Suprapubic skin (tissue), 4 donors: ENCODE data around the gene SLC6A20.

Source experiments
- CTCF ChIP-seq, 2 donors: fragments of 200-600 bp in 1 of 2; fragments of 450-650 bp in 1 of 2; sonication (generic) in 1 of 2; IDR thresholded peaks; one replicate each; pipeline ENCODE4 v1.5.1; 2016 to 2019; ENCODE audit warnings: antibody characterized with exemption in 2 of 2, mild to moderate bottlenecking in 1 of 2, moderate library complexity in 1 of 2
- EP300 ChIP-seq: sonication (generic); formaldehyde crosslinking; IDR thresholded peaks from one replicate; pipeline ENCODE4 v1.6.1; 2017; ENCODE audit warnings: antibody characterized with exemption
- POLR2A ChIP-seq, 2 donors: fragments of 450-650 bp; IDR thresholded peaks; one replicate each; pipeline ENCODE4 v1.6.1; 2017; ENCODE audit warnings: antibody characterized with exemption in 2 of 2, mild to moderate bottlenecking in 2 of 2, moderate library complexity in 2 of 2
- POLR2AphosphoS5 ChIP-seq, 3 donors: sonication (generic); formaldehyde crosslinking; IDR thresholded peaks; one replicate each; pipeline ENCODE4 v1.6.1; 2017; ENCODE audit warnings: antibody characterized with exemption in 3 of 3

DNA sequence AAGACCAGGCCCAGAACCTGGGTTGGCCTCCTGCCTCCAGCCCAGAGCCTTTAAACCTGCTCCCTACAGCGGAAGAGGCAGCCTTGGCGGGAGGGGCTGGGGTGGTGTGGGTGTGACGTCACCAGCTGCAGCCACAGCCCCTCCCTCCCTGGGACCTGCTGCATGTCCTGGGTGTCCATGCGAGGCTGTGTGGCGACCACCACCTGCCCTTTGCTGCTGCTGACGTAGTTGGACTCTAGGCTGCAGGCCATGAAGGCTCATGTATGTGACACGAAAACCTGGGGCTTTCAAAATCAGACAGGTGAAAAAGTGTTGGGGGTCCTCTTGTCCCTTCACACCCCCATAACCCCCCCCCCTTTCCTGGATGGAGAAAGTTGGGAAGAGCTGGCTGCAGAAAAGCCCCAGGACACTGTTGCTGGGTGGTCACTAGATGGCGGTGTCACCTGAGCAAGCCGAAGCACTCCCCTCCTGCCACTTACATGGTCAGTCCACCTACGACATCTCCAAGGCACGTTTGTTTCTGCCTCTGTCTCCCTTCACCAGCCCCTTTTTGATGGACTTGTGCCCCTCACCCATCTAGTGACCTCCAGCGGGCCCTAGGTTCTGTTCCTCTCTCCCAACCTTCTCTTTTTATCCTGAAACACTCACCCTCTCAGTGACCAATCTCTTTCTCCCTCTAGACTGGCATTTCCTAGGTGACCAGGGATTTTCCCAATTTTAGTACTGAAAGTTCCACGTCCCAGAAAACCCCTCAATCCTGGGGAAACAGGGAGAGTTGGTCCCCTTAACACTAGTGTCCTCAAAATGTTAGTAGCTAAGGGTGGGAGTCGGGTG is 35.2 kb downstream of the SLC6A20 start:
- TF ChIP-seq CTCF (IDR thresholded peaks at IDR 0.05), result peak; percentile 32 to 73
- no peak for TF ChIP-seq POLR2A (IDR thresholded peaks at IDR 0.05)
- no peak for TF ChIP-seq EP300
- TF ChIP-seq POLR2AphosphoS5 (IDR thresholded peaks at IDR 0.05), result no peak
